ENCODE data around the gene ROPN1L.

DNA sequence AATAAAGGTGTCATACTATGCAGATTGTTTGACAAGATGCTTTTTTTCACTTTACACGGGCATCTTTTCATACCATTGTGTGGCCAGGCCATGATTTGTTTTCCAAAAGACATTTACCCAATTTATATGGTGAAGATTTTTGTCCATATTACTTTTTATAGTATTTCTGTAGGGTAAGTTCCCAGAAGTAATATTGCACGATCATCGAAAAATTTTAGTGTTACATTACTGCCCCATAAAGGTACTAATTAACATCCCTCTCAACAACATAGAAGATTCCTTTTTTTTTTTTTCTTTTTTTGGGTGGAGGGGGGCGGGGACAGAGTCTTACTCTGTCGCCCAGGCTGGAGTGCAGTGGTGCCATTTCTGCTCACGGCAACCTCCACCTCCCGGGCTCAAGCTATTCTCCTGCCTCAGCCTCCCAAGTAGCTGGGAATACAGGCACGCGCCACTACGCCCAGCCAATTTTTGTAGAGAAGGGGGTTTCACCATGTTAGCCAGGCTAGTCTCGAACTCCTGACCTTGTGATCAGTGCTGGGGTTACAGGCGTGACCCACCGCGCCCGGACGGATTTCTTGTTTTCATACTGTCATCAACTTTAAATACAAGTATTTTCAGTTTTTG, 1.2 kb upstream of the ROPN1L start:
- TF ChIP-seq NFYB (CRISPR knock-in tag; IDR thresholded peaks at IDR 0.05) (no peak), FOXJ3 (CRISPR knock-in tag; IDR thresholded peaks at IDR 0.05; ENCODE audit: borderline replicate concordance) (no peak), EZH2 (conservative IDR thresholded peaks at IDR 0.05; ENCODE audit: low read depth, low read length) (no peak)
- TF ChIP-seq, protein P1, sequence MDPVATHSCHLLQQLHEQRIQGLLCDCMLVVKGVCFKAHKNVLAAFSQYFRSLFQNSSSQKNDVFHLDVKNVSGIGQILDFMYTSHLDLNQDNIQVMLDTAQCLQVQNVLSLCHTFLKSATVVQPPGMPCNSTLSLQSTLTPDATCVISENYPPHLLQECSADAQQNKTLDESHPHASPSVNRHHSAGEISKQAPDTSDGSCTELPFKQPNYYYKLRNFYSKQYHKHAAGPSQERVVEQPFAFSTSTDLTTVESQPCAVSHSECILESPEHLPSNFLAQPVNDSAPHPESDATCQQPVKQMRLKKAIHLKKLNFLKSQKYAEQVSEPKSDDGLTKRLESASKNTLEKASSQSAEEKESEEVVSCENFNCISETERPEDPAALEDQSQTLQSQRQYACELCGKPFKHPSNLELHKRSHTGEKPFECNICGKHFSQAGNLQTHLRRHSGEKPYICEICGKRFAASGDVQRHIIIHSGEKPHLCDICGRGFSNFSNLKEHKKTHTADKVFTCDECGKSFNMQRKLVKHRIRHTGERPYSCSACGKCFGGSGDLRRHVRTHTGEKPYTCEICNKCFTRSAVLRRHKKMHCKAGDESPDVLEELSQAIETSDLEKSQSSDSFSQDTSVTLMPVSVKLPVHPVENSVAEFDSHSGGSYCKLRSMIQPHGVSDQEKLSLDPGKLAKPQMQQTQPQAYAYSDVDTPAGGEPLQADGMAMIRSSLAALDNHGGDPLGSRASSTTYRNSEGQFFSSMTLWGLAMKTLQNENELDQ (CRISPR knock-in tag; IDR thresholded peaks at IDR 0.05; ENCODE audit: borderline replicate concordance) = no peak
- TF ChIP-seq, protein P2, sequence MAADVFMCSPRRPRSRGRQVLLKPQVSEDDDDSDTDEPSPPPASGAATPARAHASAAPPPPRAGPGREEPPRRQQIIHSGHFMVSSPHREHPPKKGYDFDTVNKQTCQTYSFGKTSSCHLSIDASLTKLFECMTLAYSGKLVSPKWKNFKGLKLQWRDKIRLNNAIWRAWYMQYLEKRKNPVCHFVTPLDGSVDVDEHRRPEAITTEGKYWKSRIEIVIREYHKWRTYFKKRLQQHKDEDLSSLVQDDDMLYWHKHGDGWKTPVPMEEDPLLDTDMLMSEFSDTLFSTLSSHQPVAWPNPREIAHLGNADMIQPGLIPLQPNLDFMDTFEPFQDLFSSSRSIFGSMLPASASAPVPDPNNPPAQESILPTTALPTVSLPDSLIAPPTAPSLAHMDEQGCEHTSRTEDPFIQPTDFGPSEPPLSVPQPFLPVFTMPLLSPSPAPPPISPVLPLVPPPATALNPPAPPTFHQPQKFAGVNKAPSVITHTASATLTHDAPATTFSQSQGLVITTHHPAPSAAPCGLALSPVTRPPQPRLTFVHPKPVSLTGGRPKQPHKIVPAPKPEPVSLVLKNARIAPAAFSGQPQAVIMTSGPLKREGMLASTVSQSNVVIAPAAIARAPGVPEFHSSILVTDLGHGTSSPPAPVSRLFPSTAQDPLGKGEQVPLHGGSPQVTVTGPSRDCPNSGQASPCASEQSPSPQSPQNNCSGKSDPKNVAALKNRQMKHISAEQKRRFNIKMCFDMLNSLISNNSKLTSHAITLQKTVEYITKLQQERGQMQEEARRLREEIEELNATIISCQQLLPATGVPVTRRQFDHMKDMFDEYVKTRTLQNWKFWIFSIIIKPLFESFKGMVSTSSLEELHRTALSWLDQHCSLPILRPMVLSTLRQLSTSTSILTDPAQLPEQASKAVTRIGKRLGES (CRISPR knock-in tag; IDR thresholded peaks at IDR 0.05; ENCODE audit: borderline replicate concordance) = no peak
